Activated CD8-positive, alpha-beta T cell treated with anti-CD3 and anti-CD28 coated beads for 36 hours (primary cell): ENCODE measurements around the gene C5orf58. TPM values are rescaled to one million over a fixed set of nuclear protein-coding genes. Genes with fewer than 3 reads are reported as not detected.

Experiments
- ATAC-seq: fragments of 200-7000 bp; cut with Tn5 transposase; one replicate; pipeline ENCODE4 v1.10.0; 2021; ENCODE audit warnings: mild to moderate bottlenecking, moderate library complexity
- CTCF ChIA-PET: fragments of 350-600 bp; sonication (Branson Sonifier 250); formaldehyde crosslinking; loops from one replicate; lab custom pipeline; 2021; ENCODE audit warnings: antibody characterized with exemption; lab: Charles Lee
- POLR2A ChIA-PET: fragments of 350-600 bp; sonication (Branson Sonifier 250); formaldehyde crosslinking; loops from one replicate; lab custom pipeline; 2021; ENCODE audit warnings: antibody characterized with exemption; lab: Charles Lee
- DNase-seq: peaks from one replicate; pipeline ENCODE4 v3.0.0-alpha.2; 2020
- H3K27ac Mint-ChIP-seq: one replicate; pipeline ENCODE4 v1.8.0; 2021; ENCODE audit warnings: mild to moderate bottlenecking, mixed read lengths
- H3K27me3 Mint-ChIP-seq: one replicate; pipeline ENCODE4 v1.8.0; 2021; ENCODE audit warnings: mixed read lengths
- H3K36me3 Mint-ChIP-seq: one replicate; pipeline ENCODE4 v1.8.0; 2021; ENCODE audit warnings: low read depth, mixed read lengths
- H3K4me1 Mint-ChIP-seq: one replicate; pipeline ENCODE4 v1.8.0; 2021; ENCODE audit warnings: low read depth, mixed read lengths
- H3K4me3 Mint-ChIP-seq: one replicate; pipeline ENCODE4 v1.8.0; 2021; ENCODE audit warnings: mild to moderate bottlenecking, moderate library complexity, mixed read lengths
- H3K9me3 Mint-ChIP-seq: one replicate; pipeline ENCODE4 v1.8.0; 2021; ENCODE audit warnings: mixed read lengths
- CTCF ChIP-seq: fragments of 200-600 bp; IDR thresholded peaks from one replicate; pipeline ENCODE4 v1.8.0; 2022; ENCODE audit warnings: antibody characterized with exemption, mild to moderate bottlenecking
- intact Hi-C: fragments of 100-400 bp; cut with micrococcal nuclease; formaldehyde crosslinking; loops from one replicate; pipeline ENCODE4 v1.10.0; 2022
- total RNA-seq, 2 experiments: library from RNA; stranded (reverse); gene quantifications; one replicate each; pipeline ENCODE4 v1.2.3, GENCODE V29; 2021

Gene C5orf58
- total RNA-seq, 2 experiments from 2014 or later = not detected

GRCh38 chr5:170225326-170226128, 7.3 kb upstream of the C5orf58 start:
- POLR2A ChIA-PET = interaction anchor here (0.7 to 1.6 kb wide), 5 partner anchors 21 to 114 kb away, joined by 3 to 10 read pairs (median 3); partner anchors contain the start of gene LCP2

DNA sequence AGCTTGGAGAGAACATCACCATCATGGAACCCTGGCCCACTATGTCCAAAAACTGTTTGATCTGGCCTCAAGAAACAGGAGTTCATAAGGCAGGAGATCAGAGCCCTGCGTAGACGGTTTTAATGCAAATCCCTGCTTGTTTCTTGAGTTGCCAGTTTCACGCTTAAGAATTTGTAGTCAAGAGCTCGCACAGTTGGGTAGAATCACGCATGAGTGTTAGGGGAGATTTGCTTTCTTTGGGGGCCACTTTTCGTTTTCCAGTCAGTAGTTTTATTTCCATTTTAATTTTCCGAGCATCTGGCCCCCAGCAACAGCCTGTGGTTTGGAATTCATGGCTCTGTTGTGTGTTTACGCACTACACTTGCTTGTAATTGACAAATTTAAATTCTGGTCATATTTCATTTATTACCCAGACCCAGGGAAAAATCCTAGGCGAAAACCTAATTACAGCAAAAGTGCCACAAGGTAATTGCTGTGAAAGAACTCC, 6.6 kb upstream of the C5orf58 start:
- POLR2A ChIA-PET = interaction anchor here (0.7 to 1.6 kb wide), 5 partner anchors 20 to 113 kb away, joined by 3 to 10 read pairs (median 3); partner anchors contain the start of gene LCP2
- CTCF ChIA-PET = interaction anchor here (0.6 to 12.9 kb wide), 52 partner anchors 9 to 413 kb away, joined by 3 to 228 read pairs (median 5); no protein-coding TSS in a partner anchor
- Mint-ChIP-seq H3K36me3 (no peaks in the 10 kb centered on the region), H3K4me3 (no peak overlapping the region), H3K9me3 (no peaks in the 10 kb centered on the region), H3K27me3 (no peaks in the 10 kb centered on the region), H3K27ac (no peak overlapping the region), H3K4me1 (peaks cover 5% of the 10 kb centered on the region)
- ATAC-seq = no peak
- DNase-seq = no peak
- intact Hi-C loops = loop anchor here (1.0 to 10.0 kb wide), 3 partner anchors 112 to 409 kb away; no protein-coding TSS in a partner anchor
- TF ChIP-seq CTCF = peak; percentile 0

More at GRCh38 chr5:170225326-170226128, 7.3 kb upstream of the C5orf58 start:
- peak; percentile 91 for DNase-seq
- peak; percentile 80 for ATAC-seq
- intact Hi-C loops = loop anchor here (1.0 to 10.0 kb wide), 3 partner anchors 113 to 409 kb away; no protein-coding TSS in a partner anchor
- Mint-ChIP-seq H3K36me3 (no peaks in the 10 kb centered on the region), H3K27me3 (no peaks in the 10 kb centered on the region), H3K4me3 (no peak overlapping the region), H3K27ac (no peak overlapping the region), H3K4me1 (peaks cover 5% of the 10 kb centered on the region), H3K9me3 (no peaks in the 10 kb centered on the region)
- peak; percentile 74 for TF ChIP-seq CTCF
- CTCF ChIA-PET = interaction anchor here (0.6 to 12.9 kb wide), 56 partner anchors 9 to 413 kb away, joined by 3 to 228 read pairs (median 5); no protein-coding TSS in a partner anchor

DNA sequence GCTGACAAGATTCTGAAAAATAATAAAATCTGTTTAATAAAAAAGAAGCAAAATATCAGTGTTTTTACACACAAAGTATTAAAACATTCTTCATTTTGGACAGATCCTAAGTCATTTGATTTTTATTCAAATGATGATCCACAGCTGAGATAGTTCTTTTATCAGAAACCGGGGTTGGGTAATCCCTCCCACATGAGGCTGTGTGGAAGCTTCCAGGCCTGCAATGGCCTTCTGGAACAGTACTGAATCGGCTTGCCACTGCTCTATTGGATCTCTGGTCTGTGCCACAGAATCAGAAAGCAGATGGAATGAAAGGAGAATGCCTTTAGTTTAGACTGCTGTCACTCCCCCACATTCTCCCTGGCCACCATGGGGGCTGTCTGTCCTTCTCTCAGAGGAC, 6.1 kb upstream of the C5orf58 start:
- intact Hi-C loops = loop anchor here (1.0 to 10.0 kb wide), 3 partner anchors 112 to 408 kb away; no protein-coding TSS in a partner anchor
- DNase-seq = no peak
- no peaks in the 10 kb centered on the region for H3K36me3 Mint-ChIP-seq
- ChIA-PET POLR2A (interaction anchor here (1.1 to 1.8 kb wide), 4 partner anchors 12 to 113 kb away, joined by 3 to 10 read pairs (median 4); no protein-coding TSS in a partner anchor), CTCF (interaction anchor here (0.6 to 12.9 kb wide), 50 partner anchors 10 to 412 kb away, joined by 3 to 228 read pairs (median 5); no protein-coding TSS in a partner anchor)
- H3K9me3 Mint-ChIP-seq = no peaks in the 10 kb centered on the region
- no peak for ATAC-seq
- peaks cover 5% of the 10 kb centered on the region for H3K4me1 Mint-ChIP-seq
- no peak overlapping the region for H3K27ac Mint-ChIP-seq
- no peaks in the 10 kb centered on the region for H3K27me3 Mint-ChIP-seq
- TF ChIP-seq CTCF = no peak
- H3K4me3 Mint-ChIP-seq = no peak overlapping the region

DNA sequence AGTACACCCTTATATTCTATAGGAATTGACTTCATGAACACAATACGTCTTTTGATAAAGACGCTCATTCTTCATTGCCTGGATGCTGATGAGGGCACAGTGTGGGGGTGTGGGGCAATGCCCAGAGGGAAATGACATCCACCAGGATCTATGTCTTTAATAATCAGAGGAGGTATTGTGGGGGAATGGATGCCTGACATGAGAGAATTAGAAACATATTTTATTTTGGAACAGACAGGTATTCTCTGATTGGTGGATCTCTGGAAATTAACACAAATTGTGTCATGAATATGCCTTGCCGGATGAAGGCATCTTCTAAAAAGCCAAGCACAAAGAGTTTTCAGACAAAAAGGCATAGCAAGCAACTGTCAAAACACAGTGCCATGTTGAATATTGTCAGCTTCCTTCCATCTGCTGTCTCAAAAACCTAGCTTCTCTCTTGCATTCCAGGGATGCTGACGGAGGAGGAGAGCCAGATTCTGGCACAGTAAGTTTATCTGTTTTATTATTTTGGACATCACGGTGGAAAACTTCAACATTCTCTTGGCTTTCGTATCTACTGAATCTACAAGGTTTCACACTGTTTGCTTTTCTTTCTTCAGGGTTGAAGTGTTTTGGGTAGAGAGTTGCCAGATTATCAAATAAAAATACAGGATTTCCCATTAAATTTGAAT, 3.9 kb upstream of the C5orf58 start:
- no peak overlapping the region for H3K27ac Mint-ChIP-seq
- H3K36me3 Mint-ChIP-seq = no peaks in the 10 kb centered on the region
- peaks cover 5% of the 10 kb centered on the region for H3K4me1 Mint-ChIP-seq
- ChIA-PET POLR2A (interaction anchor here (1.4 kb wide), 1 partner anchor 105 kb away, joined by 3 read pairs; no protein-coding TSS in a partner anchor), CTCF (interaction anchor here (1.1 to 12.9 kb wide), 6 partner anchors 18 to 192 kb away, joined by 3 to 228 read pairs (median 42); no protein-coding TSS in a partner anchor)
- intact Hi-C loops = loop anchor here (10.0 kb wide), 1 partner anchor 406 kb away; no protein-coding TSS in a partner anchor
- ATAC-seq = no peak
- DNase-seq = no peak
- H3K27me3 Mint-ChIP-seq = no peaks in the 10 kb centered on the region
- H3K4me3 Mint-ChIP-seq = no peak overlapping the region
- H3K9me3 Mint-ChIP-seq = no peaks in the 10 kb centered on the region
- no peak for TF ChIP-seq CTCF
